HG03025 (cell line): Measurements from ENCODE around the gene WDPCP.
A peak's percentile ranks its signal among the peaks of the same experiment; 100 is the strongest.
"Not testable (repeated sequence)": the region's sequence is repeated elsewhere in the genome, so short reads cannot be mapped to it uniquely, and the experiment has no call there.

ENCODE experiments used
- ATAC-seq: cut with Tn5 transposase; IDR thresholded peaks from one replicate; pipeline ENCODE4 v1.9.1; 2021; ENCODE audit warnings: mild to moderate bottlenecking, moderate library complexity; ENCODE audit not compliant: unreplicated experiment, low FRiP score

Gene WDPCP, protein sequence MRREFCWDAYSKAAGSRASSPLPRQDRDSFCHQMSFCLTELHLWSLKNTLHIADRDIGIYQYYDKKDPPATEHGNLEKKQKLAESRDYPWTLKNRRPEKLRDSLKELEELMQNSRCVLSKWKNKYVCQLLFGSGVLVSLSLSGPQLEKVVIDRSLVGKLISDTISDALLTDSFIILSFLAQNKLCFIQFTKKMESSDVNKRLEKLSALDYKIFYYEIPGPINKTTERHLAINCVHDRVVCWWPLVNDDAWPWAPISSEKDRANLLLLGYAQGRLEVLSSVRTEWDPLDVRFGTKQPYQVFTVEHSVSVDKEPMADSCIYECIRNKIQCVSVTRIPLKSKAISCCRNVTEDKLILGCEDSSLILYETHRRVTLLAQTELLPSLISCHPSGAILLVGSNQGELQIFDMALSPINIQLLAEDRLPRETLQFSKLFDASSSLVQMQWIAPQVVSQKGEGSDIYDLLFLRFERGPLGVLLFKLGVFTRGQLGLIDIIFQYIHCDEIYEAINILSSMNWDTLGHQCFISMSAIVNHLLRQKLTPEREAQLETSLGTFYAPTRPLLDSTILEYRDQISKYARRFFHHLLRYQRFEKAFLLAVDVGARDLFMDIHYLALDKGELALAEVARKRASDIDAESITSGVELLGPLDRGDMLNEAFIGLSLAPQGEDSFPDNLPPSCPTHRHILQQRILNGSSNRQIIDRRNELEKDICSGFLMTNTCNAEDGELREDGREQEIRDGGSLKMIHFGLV

DNA sequence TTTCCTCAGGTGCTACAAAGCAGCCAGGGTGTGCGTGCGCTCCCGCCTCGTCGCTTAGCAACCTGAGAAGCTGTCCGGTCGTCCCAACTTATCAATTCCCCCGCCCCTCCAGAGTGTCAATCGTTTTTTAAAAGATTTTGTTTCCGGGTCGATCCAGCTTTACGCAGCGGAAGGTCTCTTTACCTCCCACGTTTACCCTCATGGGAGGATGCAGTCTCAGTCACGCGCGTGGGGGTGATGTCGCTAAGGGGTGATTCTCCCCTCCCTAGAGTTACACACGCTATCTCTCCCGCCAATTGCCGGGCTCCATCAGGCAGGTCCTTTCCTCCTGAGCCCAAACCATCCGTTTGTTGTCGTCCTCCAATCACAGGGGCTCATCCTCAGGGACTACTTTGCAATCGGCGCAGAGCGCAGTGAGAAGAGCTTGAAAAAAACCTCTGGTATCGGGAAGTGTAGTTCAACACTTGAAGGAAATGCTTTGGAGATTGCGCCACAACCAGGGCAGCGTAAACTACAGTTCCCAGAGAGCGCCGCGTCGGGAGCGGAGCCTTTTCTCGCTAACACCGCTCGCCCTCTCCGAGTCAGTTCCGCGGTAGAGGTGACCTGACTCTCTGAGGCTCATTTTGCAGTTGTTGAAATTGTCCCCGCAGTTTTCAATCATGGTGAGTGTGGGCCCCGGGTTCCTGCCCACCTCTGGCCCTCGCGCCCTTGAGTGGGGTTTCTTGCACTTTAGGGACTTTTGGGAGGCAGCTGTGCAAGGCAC, at the start of gene WDPCP, which contains the start of gene MDH1:
TSS of gene WDPCP (minus strand) at position 93 of the 763 bp plus-strand sequence. CDS start 206 bp downstream, outside the sequence.
TSS of gene MDH1 (plus strand) at position 579 of the 763 bp plus-strand sequence. CDS start at position 660, 81 bp downstream.
- ATAC-seq, result peak; percentile 86

DNA sequence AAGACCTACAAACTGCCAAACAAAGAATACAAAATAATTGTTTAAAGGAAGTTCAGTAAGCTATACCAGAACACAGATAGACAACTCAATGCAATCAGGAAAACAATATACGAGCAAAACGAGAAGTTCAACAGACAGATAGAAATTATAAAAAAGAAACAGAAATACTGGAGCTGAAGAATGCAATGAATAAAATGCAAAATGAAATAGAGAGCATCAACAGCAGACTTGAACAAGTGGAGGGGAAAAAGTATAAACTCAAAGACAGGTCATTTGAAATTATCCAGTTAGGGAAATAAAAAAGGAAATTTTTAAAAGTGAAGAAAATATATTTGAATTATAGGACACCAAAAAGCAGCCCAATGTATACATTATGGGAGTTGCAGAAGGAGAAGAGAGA, 44.1 kb upstream of the WDPCP start:
- ATAC-seq, result no peak

DNA sequence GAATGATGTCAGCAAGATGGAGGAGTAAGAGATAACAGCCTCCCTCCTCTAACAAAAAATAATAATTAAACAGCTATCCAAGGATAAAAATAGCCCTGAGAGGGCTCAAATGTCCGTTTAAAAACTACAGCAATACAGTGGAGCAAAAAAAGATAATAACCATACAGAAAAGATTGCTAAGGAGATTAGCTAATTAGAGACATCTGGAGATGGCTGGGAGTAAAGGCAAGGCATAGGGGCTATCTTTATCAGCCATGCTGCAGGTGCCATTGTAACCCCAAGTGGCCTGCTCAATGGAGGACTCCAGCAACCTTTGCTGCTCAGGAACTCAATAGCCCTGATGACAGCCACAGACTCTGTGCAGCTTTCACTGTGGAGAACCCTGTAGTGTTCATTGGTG, 43.2 kb upstream of the WDPCP start:
- no peak for ATAC-seq

DNA sequence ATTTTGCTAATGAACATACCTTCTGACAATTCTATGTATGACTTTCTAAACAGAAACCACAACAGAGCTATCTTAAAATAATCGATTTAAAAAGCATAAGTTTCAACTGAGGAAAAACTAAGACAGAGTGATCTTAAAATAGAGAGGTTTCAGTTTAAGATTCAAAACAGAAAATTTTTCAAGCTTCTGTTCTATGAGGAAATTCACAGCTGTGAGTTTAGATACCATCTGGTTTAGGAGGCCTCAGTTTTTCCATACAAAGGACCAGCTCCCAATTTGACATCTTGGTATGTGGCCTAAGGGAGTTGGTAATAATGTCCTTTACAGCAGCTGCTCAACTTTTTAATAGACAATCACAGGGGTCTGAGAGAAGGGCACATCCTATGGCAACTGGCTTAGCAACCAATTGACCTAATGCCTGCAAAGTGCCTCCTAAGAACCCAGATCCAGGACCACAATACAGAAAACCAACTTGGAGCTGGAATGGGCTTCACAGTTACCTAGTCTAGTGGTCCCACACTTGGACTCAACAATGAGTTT, 40.2 kb upstream of the WDPCP start:
- no peak for ATAC-seq

DNA sequence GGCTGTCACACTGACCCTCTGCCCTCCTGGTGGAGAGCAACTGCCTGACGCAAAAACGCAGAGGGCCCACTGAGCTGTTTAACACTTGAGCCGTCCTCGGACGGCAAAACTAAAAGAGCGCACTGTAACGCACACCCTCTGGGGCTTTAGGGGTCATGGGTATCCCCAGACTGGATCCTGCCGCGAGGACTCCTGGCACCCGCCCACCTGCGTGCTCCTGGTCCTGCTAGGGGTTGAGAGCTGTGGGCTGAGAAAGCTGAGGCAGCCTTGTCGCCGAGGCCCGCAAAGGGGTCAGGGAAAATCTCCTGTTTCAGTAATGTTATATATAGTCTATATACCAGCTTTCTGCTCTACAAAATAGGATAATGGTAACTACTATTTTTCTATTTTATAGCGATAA, 39.6 kb upstream of the WDPCP start:
- ATAC-seq, result no peak

DNA sequence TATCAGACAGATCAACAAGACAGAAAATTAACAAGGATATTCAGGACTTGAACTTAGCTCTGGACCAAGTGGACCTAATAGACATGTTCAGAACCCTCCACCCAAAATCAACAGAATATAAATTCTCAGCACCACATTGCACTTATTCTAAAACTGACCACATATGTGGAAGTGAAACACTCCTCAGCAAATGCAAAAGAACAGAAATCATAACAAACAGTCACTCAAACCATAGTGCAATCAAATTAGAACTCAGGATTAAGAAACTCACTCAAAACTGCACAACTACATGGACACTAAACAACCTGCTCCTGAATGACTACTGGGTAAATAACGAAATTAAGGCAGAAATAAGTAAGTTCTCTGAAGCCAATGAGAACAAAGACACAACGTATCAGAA, 35.5 kb upstream of the WDPCP start:
- ATAC-seq, result not testable (repeated sequence)

DNA sequence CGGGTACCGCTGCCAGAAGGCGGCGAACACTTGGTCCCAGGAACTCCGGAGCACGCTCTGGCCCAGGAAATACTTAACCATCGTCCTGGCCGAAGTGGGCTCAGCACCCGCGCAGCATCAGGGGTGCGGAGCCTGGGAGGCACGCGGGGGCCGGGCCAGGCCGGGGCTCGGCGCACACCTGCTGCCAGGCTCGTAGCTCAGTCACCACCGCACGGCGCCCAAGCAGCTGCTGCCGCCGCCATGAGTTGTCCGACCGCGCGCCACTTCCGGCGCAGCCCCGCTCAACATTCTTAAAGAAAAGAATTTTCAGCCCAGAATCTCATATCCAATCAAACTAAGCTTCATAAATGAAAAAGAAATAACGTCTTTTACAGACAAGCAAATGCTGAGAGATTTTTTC, 34.5 kb upstream of the WDPCP start:
- ATAC-seq, result no peak

DNA sequence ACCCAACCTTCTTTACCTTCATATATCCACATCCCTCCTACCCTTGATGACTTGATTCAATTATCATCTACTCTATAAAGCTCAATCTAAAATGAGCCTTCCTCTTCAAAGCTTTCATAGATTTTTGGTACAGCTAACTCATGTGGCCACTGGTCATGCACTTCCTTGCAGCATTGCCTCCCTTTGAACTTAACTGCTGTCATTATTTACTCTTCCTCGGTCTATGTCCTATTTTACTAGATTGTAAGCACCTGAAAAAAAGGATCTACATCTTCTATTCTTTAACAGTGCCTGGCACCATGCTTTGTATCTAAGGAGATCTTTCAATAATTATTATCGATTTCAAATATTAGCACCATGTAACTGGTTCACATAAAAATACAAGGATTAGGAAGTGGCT, 31.1 kb upstream of the WDPCP start:
- no peak for ATAC-seq

DNA sequence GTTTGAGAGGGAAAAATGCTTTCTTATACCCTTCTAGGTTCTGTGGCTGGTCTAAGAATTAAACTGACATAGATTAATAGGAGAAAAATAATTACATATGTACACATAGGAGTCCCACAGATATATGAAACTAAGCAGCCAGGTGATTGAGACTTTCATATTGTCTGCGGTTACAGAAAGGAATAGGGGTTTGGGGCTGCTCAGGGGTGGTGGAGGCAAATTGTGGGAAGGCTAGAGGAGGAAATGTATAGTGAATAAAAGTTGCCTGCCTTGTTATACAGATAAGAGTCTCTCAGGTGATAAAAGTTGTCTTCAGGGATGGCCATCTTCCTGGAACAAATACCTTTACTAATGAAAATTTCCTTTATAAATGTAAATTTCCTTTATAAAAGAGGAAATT, 29.1 kb upstream of the WDPCP start:
- no peak for ATAC-seq

DNA sequence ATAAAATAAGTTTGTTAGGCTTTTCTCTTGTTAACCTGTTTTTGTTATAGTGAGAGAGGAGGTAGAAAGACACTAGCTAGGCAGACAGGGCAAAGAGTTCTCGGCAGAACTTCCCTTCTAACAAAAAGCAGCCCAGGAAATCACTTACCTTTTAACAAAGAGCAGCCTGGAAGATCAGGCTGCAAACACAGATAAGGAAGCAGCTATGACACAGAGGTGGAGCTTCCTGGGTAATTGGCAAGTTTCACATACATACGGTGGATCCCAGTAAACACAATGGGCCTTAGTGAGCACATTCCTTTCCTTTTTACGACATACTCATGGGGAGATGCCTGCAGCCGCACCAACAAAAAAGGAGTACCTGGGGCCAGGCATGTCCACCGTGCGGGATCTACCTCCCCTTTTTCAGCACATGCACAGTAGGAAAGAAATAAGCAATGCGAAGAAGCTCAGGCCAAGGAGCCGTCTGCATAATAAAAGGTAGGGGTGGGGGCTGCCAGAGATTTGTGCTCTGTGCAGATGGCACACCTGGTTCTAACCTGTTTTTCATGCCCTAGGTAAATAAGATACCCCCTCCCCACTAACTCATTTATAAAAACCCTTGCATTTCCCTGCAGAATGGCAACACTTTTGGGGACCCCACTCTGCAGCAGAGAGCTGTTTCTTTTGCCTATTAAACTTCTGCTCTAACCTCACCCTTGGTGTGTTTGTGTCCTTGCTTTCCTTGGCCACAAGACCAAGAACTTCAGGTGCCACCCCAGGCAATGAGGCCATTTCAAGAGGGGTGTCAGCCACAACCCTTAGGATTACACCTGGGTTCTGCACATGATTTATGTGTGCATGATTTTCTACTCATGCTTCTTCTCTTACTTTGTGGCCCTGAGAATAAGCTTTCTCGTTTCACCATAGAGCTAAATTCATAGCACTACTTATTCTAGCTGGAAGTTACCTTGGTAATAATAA, 27.0 kb upstream of the WDPCP start:
- no peak for ATAC-seq

DNA sequence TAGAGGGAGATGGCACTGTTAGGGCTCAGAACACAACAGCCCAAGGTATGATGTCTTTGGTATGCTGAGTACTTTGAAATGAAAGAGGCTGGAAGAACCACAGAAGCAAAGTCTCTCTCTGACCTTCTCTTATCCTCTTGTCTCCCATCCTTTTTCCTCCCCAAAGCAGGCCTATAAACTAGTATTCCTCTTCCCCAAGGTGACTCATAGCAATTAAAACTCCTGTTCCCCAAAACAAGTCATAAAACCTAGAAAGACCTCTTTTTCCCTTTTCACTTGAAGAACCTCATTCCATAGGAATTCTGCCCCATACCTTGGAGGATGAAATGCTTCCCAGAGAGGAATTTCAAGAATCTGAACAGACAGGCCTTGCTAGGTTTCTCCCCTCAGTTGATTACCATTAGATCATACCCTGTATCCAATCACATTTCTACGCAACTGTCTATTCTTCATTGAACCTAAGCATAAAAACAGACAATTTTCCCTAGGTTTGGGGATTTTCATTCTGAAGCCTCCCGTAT, 26.2 kb upstream of the WDPCP start:
- ATAC-seq, result no peak

DNA sequence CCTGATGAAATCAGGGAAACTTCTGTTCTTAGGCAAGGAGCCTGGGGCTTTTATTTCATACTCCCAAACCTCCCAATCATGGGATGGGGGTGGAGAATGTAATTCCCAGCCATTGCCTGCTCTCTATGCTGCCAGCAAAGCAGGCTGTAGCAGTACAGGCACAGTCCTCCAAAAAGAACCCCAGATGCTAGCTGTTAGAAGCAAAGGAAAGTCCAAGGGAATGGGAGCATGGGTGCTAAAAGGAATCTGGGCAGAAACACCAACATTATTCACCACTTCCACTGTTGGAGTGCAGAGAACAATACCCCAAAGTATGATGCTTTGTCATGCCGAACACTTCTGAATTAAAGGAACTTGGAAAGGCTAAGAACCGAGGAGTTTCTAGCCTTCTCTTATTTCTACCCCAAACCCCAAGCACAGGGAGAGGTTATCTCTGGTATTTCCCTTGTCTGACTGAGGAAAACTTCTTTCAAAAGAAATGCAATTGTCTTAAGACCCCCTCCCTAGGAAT, 25.2 kb upstream of the WDPCP start:
- ATAC-seq, result no peak

DNA sequence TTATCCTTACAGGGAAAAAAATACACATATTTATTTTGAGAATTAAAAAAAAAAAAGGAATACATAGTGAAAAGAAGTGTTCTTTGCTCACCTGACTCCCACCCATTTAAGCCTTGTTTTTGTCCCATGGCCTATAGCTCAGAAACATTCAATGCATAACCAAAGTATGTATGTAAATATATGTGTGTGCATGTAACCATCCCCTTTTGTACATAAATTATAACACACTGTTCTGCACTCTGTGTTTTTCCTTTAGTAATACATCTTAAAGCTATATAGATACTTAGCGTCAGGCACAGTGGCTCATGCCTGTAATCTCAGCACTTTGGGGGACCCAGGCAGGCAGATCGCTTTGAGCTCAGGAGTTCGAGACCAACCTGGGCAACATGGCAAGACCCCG, 22.2 kb upstream of the WDPCP start:
- no peak for ATAC-seq

DNA sequence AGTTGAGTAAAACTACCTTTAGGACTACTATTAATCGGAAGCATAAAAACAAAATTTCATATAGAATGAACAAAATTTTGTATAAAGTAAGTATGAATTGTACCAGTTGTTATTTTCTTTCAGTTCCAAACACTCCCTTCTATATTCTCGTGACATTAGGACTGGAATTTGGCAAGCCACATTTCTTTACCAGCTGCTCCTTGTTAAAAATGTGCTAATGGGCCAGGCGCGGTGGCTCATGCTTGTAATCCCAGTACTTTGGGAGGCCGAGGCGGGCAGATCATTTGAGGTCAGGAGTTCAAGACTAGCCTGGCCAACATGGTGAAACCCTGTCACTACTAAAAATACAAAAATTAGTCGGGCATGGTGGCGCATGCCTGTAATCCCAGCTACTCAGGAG, 20.6 kb upstream of the WDPCP start:
- ATAC-seq, result not testable (repeated sequence)

DNA sequence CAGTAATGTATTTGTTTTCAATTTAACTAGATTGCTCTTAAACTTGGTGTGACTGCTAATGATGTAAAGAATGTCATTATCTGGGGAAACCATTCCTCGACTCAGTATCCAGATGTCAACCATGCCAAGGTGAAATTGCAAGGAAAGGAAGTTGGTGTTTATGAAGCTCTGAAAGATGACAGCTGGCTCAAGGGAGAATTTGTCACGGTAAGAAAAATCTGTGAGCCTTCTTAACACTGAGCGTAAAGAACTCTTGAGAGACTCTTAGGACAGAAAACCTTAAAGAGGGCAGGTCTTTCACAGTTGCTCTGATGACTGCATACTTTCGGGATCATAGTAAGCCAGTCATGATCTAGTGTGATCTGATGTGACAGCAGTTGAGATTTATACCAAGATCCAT, 16.4 kb upstream of the WDPCP start:
- ATAC-seq, result no peak

DNA sequence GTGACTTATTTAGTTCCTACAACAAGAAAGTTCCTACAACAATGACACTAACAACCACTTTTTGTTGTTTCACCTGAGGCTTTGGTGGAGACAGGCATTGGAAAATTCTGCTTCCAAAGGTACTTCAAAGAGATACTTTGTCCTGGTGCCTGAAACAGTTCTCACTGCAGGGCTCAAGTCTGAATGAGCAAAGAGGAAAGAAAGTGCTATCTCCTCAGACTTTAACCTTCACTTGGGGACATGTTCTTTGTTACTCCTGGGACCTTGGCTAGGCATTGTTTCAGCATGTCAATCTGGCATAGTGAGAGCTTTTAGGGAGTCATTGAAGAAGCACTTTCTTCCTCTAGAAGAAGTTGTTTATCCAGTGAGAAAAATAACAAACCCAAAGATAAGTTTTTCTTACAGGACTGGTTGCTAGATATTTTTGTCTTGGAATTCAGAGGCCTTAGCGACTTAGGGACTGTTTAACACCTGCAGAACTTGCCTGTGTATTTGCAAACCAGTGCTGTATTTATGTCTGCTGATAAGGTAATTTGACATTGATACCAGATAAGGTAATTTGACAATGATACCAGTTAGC, 12.7 kb upstream of the WDPCP start:
- ATAC-seq, result no peak

DNA sequence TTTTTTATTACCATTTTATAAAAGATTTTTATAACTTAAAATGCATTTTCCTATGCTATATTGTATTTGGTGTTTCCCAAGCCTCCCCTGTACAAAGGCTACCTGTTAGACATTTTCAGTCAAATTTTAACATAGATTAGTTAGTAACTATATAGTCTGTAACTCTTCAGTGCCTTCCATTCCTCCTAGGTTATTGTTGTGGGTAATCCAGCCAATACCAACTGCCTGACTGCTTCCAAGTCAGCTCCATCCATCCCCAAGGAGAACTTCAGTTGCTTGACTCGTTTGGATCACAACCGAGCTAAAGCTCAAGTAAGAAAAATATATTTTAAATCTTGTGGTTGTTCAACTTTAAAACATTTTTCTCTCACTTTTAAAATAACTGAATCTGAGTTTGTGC, 10.7 kb upstream of the WDPCP start:
- ATAC-seq, result no peak

DNA sequence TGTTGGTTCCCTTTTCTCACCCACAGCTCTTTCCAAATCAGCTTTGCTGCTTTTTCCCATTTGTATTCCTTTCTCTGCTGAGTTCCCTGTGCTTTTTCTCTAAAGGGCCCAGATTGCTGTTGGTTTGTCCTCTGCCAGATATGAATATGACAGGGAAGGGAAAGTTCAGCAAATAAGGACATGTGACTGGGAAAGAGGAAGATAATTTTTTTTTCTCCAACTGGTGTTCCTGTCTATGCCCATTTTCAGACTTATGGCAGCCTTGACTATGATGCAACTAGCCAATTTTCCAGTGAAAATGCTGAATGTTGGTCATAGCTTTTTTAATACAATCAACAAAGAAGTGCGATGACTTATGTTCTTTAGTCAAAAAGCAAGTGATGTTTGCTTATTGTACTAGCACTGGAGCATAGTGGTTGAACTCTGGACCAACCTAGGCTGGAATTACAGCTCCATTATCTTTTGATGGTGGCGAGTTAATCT, 8.2 kb upstream of the WDPCP start:
- ATAC-seq, result no peak

DNA sequence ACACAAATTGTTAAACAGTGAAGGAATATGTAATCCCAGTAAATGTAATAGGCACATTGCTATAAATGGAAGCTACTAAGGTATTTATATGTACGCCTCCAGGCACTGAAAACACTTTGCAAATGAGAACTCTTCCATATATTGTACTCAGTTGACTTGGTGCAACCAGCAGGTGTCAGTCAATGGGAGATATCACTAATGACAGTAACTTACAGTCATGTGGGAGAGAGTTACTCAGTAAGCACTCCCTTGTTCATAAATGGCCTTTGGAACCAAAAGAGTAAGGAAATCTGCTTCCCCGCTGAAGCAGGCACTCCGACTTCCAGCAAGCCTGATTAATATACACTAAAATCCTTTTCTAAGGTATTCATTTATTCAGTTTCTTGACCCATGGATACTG, 6.4 kb upstream of the WDPCP start:
- ATAC-seq, result no peak
